Fibroblast of skin of left biceps (primary cell): ENCODE measurements around the gene NAA16.
"Not testable (repeated sequence)": the region's sequence is repeated elsewhere in the genome, so short reads cannot be mapped to it uniquely, and the experiment has no call there.

ENCODE experiments used
- DNase-seq, 2 experiments: peaks; one replicate each; pipeline ENCODE4 v3.0.0-alpha.2; 2013; ENCODE audit warnings: low read depth in 2 of 2

NAA16 gene

DNA sequence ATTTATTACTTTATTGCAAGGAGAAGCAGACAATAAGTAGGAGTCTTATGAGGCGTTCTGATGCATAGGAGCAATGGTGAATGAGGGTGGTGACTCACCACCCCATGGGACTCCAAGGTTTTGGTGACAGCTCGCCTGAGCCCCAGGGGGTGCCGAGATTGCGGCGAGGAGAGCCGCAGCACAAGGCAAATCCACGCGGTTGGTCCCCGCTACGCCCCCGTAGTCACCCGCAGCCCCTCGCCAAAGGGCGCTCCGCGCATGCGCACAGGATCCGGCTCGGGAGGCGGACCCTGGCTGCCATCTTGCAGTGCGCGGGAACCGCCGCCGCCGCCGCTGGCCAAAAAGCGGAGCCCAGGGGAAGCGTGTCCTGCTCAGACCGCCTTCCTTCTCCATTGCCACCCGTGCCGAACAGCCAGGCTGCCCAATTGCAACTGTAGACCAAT lies at the start of gene NAA16:
Gene NAA16 (plus strand): TSS at position 305 of the 443 bp plus-strand sequence. CDS start 262 bp downstream, outside the sequence.
- DNase-seq, result peak; percentile 66 to 68

DNA sequence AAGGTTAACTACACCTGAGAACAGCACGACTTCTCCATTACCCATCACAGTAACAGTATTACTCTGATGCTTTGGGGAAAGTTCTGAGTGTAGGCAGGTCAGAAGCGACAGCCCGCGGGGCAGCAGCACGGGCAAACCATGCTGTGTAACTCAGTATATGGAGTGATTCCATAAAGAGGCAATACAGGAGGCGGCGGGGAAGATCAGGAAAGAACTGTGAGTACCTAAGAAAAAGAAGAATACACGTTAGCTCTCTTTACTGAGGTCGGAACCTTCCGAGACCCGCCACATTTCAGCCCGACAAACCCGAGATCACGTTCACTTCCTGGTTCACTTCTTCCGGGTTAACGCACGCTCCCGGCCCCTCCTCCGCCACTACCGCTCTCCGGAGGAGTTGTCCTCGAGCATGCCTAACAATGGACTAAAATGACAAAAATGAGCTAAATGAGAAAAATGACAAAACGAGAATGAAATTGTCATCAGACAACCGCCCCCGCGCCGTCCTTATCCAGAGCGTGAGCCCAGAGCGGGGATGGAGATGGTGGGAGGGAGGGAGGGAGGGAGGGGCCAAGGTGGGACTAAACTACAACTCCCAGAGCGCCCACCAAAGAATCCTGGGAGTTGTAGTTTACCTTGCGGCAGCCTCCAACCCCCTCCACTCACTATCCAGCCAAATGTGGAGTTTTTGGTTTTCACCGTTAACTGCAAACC lies 47.7 kb upstream of the NAA16 start, which contains the start of gene MTRF1:
Gene MTRF1 (minus strand): TSS at position 316 of the 711 bp plus-strand sequence. CDS start 2,669 bp downstream, outside the sequence.
- peak; percentile 41 to 45 for DNase-seq

DNA sequence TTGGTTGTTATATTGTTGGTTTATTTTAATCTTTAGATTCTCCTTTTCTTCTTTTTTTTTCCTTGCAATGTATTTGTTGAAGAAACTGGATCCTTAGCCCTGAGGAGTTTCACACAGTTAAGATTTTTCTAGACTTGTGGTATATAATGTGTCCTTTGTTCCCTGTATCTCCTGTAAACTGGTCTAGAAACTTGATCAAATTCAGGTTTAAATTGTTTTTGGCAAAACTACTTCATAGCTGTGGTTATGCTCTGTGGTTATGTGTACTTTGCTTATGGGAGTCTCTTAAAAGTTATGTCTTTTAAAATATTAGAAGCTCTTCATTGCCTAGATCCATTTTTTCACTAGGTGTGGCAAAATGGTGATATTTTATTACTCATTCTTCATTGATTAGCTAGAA lies 44.0 kb upstream of the NAA16 start:
- no peak for DNase-seq

DNA sequence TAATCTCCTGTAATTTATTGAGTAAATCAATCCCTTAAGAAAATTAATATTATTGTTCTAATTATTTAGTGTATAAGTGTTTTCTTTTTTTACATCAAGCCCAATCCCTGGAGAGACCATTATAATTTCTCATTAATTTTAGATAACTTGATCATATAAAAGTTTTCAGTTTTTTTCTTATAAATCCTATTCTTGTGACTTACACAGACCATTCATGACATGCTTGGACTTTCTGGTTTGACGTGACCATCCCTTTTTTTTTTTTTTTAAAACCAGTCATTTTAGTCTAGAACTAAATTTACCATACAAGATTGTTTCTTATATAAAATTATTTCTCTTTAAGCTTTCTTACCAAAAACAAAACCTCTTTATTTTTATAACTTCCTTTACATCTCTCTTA lies 42.3 kb upstream of the NAA16 start:
- no peak for DNase-seq

DNA sequence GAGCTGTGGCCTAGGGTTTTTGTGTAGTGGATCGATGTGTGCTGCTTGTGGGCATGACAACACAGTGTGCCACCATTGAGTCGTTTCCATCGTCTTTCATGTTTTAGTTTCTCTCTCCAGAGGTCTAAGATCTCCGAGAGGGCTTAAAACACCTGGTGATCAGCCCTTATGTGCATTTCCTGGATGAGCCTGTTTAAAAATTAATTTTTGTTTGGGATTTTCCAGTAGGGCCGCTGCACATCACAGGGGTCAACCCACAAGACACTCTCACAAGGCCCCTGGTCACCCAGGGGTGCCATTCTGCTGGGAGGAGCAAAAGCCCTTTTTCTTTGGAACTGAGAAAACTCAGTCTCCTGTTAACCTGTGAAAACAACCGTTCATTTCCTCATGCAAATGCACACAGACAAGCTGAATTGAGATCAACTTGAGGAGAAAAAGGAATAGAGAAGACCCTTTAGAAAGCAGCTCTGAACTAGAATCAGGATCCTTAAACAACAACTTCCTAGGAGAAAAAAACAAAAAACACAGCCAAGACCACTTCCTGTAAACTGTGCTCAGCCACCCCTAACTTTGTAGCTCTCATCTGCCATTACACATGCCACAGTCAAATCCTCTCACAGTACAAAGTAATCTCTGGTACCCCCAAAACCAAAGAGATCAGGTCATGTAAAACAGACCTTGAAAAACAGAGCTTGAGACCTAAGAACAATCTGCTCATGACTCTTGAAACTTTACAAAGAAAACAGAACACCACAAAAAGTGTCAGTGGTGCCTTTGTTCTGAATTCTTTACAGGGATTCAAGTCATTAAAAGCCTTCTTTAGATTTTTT lies 39.4 kb upstream of the NAA16 start:
- no peak for DNase-seq

DNA sequence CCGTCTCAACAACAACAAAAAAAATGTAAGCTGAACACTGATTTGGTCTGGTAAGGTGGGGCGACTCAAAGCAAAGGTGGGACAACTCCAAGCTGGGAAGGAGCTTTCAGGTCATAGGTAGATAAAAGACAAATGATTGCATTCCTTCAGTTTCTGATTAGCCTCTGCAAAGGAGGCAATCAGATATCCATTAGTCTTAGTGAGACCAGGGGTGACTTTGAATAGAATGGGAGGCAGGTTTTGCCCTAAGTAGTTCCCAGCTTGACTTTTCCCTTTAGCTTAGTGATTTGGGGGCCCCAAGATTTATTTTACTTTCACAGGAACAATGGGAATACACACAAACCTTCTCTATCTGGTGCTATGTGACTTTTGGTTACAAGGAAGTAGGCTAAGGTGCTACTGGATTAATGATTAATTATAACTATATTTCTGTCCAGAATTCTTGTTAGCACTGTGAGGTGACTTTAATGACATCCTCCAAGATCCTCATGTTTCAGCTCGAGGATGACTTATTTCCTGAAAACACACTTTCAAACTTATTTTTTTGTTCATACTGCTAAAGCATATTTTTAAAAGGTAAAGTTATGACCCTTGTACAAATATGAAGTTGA lies 37.1 kb upstream of the NAA16 start:
- DNase-seq, result no peak

DNA sequence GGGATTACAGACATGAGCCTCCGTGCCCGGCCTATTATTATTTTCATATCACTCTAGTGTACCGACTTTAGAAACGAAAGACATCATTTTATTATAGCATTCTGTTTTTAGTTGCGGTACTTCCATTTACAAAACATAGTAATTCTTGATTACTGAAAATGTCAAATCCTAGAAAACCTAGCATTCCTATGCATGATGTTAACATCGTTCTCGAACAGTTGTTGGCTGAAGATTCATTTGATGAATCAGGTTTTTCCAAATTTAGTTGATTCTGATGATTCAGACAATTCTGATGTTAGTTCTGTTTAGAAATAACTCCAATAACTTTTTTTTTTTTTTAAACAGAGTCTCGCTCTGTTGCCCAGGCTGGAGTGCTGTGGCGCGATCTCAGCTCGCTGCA lies 36.2 kb upstream of the NAA16 start:
- no peak for DNase-seq

DNA sequence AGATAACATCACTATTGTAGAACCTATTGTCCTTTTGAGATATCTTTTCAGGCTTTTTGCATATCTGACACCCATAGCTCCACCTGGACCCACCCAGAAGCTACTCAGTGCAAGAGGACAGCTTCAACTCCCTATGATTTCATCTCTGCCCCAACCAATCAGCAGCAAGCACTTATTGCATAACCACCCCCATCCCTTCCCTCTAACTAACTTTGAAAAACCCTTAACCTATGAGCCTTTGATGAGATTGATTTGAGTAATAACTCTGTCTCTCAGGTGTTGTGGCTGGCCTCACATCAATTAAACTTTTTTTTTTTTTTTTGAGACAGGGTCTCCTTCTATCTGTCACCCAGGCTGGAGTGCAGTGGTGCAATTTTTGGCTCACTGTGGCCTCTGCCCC lies 34.2 kb upstream of the NAA16 start:
- no peak for DNase-seq

DNA sequence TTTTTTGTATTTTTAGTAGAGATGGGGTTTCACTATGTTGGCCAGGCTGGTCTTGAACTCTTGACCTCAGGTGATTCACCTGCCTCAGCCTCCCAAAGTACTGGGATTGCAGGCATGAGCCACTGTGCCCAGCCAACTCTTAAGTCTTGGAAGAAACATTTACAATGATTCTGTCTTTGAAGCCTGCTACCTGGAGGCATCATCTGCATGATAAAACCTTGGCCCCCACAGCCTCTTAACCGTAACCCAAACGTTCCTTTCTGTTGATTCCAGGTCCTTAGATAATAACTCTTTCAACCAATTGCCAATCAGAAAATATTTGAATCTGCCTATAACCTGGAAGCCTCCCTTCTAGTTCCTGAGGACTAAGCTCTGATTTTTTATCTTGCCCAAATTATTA lies 31.9 kb upstream of the NAA16 start:
- DNase-seq, result not testable (repeated sequence)

DNA sequence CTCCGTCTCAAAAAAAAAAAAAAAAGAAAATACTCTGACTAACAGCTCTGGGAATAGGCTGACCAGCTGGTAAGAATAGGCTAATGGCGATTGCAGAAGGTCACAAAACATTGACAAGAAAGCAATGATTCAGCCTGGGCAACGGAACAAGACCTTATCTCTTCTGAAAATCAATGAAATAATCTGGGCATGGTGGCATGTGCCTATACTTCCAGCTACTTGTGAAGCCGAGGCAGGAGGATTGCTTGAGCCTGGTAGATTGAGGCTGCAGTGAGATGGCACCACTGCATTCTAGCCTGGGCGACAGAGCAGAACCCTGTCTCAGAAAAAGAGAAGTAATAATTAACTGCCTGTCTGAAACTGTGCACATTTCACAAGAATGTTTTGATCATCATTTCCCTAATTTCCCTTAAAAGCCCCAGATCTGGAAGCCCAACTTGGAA lies 28.9 kb upstream of the NAA16 start:
- no peak for DNase-seq

DNA sequence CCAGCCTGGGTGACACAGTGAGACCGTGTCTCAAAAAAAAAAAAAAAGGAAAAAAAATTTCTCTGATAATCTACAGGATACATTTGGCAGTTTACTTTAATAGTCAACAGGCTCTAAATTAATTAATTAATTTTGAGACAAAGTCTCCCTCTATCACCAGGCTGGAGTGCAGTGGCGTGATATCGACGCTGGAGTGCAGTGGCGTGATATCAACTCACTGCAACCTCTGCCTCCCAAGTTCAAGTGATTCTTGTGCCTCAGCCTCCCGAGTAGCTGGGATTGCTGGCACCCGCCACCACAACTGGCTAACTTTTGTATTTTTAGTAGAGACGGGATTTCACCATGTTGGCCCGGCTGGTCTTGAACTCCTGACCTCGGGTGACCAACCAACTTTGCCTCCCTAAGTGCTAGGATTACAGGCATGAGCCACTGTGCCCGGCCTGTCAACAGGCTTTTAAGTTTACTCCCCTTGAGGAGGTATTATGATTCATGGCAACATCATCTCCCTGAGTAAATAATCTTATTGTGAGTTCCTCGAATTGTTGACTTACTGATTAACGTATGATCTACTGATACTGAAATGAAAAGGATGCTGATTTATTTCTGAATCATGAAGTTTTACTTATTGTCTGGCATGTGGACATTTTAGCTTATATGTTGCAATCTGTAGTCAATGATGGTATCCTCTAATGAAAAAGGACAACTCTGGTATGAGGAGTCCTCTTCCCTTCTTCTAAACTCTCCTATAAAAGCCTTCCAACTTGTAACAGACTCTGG lies 26.4 kb upstream of the NAA16 start:
- DNase-seq, result peak; percentile 15 to 16

DNA sequence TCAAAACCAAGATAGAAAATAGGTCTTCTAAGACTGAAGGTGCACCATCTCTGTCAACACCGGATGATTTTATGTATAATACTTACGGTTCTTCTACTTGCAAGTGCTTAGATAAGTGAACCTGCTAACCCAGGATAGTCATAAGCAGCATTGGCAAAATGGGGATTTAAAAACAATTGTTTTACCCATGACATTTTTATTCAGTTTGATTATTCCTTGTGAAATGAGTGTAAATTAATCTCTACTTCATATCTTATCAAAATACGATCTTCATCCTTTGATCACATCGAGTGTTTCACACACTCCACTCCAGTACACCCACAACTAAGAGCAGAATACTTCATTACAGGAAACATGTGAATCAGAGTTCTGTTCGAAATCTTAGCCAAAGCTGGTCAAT lies 24.7 kb upstream of the NAA16 start:
- DNase-seq, result no peak

DNA sequence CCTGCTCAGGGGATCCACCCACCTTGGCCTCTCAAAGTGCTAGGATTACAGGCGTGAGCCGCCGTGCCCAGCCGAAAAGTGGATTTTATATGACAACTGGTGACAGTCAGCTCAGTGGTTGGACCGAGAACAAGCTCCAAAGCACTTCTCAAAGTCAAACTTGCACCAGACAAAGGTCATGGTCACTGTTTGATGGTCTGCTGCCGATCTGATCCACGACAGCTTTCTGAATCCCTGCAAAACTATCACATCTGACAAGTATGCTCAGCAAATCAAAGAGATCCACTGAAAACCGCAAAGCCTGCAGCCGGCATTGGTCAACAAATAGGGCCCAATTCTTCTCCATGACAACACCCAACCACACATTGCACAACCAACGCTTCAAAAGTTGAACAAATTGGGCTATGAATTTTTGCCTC lies 21.6 kb upstream of the NAA16 start:
- no peak for DNase-seq

DNA sequence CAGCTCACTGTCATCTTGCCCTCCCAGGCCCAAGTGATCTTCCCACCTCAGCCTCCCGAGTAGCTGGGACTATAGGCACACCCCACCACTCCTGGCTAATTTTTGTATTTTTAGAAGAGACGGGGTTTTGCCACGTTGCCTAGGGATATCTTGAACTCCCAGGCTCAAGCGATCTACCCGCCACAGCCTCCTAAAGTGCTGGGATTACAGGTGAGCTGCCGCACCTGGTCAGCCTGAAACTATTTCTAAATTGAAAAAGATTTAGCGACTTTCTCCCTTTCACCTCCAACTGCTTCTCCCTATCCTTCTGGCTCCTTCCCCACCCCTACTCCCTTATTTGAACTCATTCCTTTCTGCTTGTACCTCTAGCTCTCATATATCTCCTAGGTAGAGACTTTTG lies 19.8 kb upstream of the NAA16 start:
- DNase-seq, result no peak

DNA sequence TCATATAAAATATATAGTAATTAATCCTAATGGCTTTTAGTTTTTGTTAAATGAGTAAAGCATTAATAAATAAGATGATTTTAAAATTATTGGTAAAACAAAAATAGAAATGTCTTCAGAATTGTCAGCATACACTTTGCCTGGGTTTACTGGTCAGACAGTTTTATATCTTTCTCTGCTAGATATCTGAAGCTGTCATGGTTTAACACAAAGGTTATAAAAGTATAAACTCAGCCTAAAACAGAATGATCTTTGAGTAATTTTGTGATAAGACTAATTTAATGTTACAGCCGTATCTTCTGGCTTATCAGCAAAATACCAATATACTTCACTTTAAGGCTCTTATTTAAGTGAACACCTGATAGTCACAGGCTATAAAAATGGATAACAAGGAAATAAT lies 17.8 kb upstream of the NAA16 start:
- no peak for DNase-seq

DNA sequence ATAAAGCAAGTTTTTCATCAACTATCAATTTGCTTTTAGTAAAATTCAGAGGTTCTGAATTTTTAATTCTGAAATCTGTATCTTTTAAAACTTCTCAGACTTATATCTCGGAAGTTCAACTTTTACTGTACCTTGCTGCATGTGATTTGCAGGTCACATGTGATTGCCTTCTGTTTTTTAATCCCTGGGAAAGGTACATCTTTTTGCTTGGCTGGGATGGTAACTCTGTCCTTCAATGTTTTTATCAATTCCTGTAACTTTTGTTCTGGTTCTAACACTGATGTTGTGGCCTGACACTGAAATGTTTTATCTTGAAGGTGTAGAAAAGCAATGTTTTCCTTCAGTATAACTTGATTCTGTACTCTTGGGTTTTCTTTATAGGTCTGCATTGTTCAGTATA lies 16.2 kb upstream of the NAA16 start:
- DNase-seq, result no peak

DNA sequence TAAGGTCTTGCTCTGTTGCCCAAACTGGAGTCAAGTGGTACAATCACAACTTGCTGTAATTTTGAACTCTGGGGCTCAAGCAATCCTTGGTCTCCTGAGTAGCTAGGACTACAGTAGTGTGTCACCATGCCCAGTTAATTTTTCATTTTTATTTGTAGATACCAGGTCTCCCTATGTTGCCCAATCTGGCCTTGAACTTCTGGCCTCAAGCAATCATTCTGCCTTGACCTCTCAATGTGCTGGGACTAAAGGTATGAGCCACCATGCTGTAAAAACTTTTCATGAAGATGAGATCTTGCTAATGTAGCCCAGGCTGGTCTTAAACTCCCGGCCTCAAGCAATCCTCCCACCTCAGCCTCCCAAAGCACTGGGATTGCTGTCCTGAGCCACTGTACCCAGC lies 15.1 kb upstream of the NAA16 start:
- DNase-seq, result no peak

DNA sequence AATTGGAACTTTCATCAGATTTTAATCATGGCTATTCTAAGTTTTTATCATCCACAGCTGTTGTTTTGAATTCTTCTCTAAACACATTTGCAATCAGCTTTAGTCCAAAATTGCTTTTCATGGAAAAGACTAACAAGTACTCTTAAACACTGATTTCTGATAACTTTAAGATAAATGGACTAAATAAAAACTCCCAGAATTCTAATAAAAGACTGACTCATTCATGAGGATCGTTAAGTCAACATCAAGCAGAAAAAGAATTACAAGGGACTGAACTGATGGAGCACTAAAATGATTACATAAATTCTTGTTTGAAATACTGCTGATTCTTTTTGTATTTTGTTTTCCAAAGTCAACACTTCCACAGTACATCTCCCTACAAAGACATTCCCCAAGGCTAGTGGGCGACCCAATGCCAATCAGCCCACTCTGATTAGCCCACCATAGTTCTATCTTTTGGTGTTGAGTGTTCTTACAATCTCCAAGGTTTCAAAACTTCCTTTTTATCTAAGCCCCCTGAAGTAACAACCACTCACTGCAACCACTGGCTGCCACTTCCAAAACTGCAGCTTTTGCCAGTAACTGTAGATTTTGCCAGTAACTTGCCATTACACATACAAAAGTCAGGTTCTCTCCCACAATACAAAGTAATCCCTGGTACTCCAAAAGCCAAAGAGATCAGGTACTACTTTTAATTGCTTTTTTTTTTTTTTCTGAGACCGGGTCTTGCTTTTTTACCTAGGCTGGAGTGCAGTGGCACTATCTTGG lies 14.0 kb upstream of the NAA16 start:
- no peak for DNase-seq

DNA sequence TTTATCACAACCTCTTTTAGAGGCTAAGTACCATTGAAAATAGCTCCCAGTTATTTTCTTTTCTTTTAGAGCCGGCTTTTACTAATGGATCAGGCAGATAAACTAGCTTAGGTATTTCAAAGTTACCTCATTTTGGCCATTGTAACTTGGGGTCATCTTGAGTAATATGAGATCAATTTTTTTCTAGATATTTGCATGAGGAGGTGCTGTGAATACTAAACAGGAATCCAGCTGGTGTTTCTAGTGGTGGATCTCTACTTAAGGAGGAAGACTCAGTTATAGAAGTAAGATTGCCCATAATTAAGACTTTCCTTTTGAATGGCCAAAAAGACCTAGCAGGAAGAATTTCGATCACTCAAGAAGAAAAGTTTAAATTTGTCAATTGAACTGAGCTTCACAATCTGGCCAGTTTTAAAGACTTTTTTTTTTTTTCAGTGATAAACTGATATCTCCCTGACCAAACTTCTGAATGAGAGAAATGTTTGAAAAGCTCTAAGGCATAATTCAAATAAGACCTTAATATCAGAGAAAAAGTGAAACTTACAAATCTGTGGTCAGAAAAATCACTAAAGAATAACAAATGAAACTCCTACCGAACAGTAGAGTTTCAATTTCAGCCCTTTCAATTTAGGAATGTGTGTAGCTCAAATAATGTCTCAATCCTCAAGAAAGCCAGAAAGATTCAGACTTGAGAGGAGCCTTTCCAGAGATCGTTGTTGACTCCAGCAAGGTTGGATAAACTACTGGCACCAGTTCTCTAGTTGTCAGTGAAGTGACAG lies 11.6 kb upstream of the NAA16 start:
- DNase-seq, result no peak

DNA sequence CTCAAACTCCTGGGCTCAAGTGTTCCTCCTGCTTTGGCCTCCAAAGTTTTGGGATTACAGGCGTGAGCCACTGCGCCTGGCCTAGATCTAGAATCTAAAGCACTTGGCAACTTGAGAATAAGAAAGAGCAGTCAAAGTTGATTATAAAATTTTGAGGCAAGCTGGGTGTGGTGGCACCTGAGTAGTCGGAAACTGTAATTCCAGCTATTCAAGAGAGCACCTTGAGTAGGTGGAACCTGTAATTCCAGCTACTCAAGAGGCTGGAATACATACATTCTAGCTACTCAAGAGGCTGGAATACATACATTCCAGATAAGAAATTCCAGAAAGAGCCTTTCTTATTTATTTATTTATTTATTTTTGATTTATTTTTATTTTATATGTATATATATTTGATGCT lies 8.3 kb upstream of the NAA16 start:
- DNase-seq, result no peak
